Breast epithelium (tissue), 3 donors: ENCODE measurements around the gene BDNF.

Experiments
- CTCF ChIP-seq, 3 donors: fragments of 450-650 bp; IDR thresholded peaks; one replicate each; pipeline ENCODE4 v1.5.1; 2016 to 2017; ENCODE audit warnings: antibody characterized with exemption in 3 of 3, mild to moderate bottlenecking in 3 of 3, moderate library complexity in 3 of 3
- POLR2A ChIP-seq: fragments of 450-650 bp; IDR thresholded peaks from one replicate; pipeline ENCODE4 v1.6.1; 2016; ENCODE audit warnings: antibody characterized with exemption, mild to moderate bottlenecking, moderate library complexity

DNA sequence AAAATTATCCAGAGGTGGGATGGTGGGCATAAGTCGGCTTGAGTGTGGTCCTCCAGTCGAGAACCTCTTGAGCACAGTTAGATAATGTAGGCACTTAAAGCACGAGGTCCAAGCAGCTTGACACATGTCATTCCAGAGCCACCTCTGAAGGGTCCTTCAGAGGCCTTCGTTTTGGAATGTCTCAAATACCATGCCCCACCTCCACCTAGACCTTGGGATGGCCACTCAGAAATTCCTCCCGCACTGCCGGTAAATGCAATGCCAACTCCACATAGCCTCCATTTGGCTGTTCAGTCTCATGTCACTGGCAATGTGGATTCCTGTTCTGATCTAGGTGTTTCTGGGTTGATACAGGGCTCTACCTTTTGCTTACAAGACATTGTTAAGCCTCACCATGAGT is 43.9 kb downstream of the BDNF start:
- no peak for TF ChIP-seq CTCF (IDR thresholded peaks at IDR 0.05)
- no peak for TF ChIP-seq POLR2A
